HG02973 (cell line): ENCODE results near the gene CNPY1.

Source experiments
- ATAC-seq: cut with Tn5 transposase; IDR thresholded peaks from one replicate; pipeline ENCODE4 v1.9.1; 2021; ENCODE audit warnings: moderate library complexity; ENCODE audit not compliant: unreplicated experiment

Gene CNPY1

DNA sequence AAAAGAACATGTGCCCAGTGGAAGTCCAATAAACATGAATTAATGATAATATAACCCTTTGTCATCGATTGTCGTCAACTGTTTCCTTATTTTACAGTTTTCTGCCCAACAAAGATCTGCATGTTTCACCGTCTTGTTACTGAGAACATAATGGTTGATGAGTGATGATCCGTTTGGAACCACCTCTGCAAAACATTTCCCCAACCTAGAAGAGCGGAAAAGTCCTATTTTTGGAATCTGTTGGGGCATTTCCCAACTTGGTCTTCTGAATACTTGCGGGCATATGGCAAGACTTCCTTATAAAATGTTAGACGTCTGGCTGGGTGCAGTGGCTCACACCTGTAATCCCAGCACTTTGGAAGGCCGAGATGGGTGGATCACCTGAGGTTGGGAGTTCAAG lies 32.1 kb downstream of the CNPY1 start:
- no peak for ATAC-seq

DNA sequence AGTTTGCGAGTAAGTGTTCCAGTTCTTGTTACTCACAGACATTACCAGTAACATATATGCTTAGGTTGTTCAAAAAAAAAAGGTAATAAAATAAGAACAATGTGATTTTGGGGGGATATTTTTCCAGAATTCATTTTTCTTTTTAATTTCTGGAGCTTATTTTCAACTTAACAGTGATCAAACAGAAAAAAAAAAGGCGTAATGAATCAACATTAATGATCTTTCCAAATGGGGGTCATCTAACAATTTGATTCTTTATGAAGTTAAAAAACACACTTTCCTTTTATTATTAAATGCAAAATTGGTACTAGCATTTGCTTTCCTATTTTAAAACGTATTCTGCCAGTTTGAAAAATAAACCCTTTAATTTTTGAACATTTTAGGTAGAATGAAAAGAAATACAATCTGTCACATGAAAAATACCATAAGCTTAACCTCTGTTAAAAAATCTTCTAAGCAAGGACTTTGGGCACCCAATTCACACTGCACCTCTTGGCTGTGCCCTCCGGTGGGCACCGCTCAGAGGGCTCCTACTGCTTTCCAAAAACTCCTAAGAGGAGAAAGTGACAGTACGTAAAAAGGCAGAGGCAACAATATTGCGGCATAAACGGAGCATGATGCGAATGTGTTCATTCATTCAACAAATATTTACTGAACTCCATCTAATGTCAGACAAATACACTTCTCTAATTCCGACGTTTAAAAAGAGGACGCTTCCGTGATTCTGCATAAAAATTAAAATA lies 32.6 kb downstream of the CNPY1 start:
- no peak for ATAC-seq

DNA sequence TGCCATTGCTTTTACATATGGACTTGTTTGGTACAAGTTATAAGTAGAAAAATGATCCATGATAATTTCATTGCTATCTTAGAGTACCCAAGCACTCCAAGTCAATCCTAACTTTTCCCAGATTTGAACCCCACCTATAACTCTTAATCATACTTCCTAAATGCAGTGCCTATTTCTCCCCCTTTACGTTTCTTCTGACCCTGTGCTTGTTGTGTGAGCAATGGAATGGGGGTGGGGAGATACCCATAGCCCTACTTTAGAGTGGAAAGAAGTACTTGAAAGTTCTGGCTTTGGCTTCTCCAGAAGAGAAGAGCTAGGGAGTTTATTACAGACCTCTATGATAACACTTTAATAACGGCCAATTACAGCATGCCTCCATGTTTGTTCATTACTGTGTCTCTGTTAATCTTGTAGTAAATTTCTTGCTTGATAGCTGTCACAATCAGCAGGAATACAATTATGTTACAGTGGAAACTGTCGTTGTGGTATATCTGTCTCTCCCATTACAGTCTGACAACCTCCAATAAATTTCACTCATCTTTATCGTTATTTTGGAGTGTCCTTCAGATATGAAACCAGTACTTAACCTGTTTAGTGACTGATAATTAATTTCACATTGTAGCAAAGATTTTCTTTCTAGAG lies 34.0 kb downstream of the CNPY1 start:
- ATAC-seq = no peak

DNA sequence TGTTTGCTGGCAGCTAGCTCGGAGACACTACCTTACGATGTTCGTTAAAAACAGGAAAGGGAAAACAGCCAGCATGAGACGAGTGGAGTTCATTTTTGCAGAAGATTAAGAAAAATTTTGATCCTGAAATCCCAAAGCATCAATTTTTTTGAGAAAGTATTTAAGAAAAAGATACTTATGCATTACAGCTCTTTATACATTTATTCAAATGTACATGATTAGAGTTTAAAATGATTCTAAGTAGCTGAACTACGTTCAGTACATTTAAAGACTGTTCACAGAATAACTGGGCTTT lies 34.7 kb downstream of the CNPY1 start:
- no peak for ATAC-seq

DNA sequence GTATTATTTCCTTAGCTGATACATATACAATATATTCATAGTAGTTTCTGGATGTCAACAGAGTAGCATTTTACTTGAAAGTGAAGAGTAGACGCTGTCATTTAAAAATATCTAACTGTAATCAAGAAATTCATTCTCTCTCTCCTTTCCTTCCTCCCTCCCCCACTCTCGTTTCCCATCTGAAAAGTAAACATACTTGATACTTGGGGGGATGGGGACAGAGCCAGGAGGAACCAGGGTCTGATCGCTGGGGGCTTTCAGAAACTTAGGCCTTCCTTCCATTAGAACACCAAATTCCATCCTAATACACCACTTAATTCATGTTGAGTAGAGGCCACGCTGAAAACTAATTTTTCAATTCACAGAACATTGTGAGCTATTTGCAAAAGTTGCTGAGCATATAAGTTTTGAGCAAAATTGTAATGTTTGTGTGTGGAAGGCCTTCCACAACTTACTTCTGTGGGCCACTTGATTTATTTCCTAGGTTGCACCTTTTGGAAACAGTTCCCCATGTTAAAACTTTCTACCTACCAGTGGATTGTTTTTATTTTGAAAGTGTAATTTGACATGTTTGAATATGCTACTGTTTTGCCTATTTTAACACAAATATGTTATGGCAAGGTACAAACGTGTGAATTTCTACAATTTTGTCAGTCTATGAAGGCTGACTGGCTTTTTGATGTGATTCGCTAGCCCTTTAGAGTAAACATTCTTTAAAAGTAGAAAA lies 35.2 kb downstream of the CNPY1 start:
- no peak for ATAC-seq

DNA sequence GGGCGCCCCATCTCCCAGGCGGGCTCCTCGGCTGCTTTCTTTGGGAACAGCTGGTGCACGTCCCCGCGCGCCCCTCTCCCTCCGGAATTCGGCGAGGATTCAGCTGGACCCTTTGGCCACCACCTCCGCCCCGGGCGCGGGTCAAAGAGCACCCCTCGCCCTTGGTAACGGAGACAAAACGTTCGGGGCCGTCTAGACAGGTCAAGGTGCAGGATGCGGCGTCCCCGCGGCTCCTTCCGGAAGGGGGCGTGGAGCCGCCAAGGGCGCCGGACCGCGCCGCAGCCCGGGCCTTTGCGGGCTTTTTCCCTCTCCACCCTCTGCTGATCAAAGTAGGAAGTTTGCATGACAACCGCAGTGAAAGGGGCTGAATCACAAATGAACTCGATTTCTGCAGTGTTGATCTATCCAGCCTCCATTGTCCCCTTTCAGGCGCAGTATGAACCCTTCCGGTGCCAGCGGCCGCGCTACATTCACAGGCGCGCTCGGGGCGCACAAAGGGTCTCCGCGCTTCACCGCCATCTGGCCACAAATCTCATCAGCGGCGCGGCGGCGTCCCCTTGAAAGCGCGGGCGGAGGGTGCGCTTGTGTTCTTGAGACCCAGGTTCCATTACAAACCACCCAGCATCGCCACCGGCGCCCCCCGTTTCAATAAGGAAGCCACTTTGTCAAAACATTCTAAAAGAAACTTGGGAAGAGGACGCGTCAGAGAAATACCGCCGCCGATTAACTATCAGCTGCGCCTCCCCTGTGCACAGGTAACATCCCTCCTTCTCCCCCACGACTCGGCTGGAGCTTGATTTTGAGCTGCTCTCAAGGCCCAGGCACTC lies 36.4 kb downstream of the CNPY1 start:
- ATAC-seq = no peak

DNA sequence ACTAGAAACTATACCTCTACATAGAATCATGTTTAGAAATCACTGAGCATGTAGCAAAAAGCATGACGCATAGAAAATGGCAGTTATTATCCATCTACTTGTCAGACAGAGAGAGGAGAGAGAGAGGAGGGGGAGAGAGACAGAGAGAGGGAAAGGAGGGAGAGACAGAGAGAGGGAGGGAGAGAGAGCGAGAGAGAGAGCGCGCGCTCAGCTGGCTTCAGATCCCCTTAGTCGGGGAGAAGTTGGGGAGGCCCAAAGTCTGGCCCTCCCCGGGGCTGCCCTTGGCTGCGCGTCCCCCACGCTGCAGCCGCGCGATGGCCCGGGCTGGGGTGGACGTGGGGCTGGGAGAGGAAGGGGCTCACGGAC lies 37.0 kb downstream of the CNPY1 start:
- no peak for ATAC-seq

DNA sequence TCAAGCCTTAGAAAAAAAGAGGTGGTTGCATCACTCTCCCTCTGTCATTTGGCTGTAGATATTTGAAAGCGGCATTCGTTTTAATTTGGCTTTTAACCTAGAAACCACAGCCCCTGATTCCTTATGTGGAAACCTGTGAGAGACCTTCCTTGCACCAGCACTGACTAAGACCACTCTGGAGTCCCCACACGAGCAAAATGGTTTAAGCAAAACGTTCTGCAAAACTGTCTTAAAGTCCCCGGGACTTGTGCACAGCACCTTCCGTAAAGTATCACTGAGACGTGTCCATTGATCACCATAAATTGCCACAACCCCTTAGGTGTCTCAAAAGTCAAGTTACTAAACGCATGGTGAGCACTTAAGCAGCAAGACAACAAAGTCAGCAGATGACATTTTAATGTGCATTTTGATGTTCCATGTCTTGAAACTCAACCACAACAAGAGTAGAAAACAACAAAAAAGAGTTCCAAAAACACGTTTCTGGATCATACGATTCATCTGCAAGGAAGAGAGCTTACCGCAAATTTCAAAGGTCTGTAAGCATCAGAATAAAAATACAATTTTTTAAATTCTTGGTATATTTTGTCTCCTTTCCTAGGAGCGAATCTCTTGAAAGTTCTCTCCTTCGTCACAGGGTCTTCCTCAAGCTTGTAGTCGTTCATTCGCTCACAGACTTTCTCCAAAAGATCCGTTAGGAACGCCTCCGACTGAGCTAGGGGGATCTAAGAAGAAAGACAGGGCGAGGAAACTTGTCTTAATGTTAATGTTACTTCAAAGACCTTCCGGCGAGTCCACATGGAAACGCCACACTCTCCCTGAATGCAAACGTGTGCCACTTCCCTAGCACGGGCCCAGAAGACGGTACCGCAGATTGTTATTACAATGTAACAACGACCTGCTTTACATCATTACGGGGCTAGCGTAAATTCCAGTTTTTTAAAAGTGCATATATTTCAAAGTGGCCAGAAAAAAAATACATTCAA lies 37.7 kb downstream of the CNPY1 start:
- no peak for ATAC-seq

DNA sequence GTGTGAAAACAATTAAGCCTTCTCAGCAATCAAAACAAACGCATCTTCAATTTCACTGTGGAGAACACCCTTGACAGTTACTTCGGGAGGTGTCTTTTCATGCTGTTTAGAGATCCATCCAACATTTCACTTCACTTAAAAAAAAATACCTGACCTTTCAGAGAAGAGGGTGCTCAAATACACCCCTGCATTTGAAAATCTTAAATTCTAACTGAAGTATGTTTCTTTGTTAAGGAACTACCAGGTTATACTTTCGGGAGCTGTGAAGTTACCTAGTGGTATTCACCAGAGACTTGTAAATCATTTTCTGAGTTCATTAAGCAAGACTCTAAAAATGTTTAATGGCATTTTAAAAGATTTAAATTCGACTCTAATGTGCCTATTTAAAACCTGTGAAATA lies 38.8 kb downstream of the CNPY1 start:
- ATAC-seq = no peak

DNA sequence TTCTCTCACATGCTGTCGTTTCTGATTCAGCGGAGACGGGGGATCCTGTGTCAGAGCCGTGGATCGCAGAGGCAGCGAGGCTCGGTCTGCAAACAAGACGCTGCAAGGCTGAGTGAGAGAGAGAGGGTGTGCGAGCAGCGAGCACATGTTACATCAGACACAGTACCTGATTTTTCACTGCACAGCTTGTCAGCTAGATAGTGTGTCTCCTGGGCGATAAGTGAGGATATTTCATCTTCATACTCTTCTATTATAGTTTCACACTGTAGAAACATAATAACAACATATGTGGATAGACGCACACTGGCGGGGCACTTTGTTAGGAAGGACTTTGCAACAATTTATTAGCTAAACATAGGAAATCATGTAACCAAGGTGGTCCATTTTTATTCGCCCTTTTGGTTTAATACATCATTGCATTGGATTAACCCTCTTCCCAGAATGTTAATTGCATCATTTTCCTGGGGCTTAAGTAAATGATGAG lies 39.5 kb downstream of the CNPY1 start:
- ATAC-seq = no peak

DNA sequence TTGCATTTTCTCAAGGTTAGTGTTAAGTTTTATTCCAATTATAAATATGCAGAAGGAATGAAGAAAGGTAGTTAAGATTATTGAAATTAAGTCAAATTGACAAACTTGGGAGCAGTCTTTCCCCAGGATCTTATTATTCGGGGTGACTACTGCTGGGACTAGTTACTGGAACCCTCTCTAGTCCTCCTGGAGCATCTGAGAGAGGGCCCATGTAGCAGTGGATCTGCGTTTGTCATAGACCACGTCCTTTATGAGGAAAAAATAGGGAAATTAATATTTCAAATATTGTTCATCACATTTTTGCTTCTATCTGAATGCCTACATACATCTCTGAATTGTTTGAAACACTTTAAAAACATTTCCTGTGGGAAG lies 41.0 kb downstream of the CNPY1 start:
- no peak for ATAC-seq

DNA sequence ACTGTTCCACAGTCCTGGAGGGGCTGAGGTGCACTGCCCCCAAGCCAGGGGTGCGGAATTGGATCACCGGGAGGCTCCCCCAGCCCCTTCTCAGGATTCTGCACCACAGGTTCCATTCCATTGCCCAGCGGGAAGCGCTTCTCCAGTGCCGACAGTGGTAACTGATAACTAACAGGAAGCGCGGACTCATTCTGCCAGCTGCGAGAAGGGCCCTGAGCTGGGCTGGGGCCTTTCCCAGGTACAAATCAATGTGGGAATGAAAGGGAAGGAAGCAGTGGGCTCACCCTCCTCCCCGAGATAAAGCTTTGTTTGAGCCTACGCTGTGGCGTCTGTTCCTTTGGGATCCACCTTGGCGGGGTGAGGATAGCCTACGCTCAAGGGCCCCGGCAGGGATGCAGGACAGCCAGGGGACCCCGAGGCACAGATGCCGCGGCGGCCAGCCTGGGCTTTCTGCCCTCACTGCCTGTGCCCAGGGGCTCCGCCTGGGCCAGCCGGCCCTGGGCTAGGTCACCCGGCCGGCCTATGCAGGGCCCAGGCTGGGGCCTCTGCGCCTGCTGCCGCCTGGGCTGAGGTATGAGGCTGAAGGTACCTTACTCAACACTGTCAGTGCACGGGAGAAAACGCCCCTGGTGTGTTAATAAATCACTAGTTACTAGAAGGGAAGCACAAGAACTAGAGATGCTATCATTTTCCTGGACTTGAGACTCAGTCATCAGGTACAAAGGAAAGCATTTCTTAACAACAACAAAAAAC lies 49.0 kb downstream of the CNPY1 start:
- no peak for ATAC-seq

DNA sequence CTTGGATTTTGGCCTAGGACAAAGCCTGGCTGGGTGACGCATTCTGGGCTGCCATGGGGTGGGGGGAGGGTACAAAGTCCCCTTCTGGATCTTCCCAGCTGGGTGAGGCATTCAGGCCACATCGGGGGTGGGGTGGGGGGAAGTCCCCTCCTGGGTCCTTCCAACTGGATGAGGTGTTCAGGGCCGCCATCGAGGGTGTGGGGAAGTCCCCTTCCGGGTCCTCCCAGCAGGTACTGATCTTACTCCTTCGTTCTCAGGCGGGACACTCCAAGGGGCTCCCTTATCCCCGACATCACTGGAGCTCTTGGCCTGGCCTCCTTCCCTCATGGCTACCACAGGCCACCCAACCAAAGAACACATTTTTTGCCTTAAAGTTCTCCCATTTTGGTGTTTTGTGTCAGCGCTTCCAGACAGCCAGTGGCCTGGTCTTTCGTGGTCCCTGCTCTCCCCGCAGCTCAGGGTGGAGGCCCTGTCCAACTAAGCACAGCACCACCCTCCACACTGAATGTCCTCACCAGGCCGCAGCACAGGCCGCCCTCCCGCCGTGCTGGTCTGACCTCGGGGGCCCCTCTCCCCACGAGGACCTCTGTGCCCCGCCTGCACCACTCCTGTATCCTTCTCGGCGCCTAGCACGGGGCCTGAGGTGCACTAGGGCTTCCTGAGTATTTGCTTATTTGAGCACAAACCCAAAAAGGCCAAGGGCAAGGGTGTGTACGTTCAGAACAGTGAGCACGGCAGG lies 49.9 kb downstream of the CNPY1 start:
- no peak for ATAC-seq

DNA sequence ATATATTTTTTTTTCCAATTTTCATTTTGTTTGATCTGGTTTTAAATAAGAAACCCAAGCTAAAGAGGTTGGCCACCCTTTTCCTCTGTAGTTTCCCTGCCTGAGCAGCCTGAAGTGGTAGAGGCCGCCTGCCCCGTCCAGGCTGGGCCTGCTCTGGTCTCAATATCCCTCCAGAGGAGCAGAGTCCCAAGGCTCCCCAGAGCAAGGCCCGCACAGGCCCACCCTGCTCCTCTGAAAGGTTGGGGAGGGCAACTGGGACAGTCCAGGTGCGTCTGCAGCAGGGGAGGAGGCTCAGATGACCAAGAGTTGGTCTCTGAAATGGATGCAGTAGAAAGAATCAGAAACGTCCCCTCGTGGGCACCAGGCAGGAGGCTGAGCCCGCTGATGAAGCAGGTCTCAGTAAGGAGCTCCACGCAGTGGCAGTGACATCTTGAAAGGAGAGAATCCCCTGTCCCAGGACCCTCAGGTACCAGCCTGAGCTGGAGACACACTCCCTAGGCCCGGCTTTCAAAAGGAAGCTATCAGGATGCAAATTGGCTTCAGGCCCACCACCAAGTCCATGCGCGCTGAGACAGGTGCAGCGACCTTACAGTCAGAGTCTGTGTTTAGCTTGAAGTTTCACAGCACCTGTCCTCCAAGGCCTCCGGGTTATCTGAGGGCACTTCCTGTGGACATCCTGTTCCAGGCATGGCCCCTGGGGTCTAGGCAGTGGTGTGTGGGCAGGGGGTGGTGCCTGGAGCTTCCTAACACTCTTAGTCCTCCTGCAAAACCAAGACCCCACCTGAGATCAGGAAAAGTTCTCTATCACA lies 50.7 kb downstream of the CNPY1 start:
- no peak for ATAC-seq

DNA sequence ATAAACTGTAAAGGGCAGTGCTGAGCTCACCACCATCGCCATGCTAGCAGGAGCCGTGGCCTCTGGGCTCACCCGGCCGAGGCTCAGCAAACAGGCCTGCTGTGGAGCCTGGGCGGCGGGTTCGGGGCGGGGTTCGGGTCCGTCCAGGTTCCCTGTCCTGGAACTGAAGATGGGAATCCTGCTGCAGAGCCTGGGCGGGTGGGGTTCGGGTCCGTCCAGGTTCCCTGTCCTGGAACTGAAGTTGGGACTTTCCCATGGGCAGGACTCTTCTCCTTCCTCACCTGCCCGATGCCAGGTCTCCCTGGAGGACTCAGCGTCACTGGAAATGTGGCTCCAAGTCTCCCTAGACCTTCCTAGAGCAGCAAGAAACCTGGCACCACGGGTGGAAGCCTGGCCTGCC lies 51.8 kb downstream of the CNPY1 start:
- no peak for ATAC-seq

DNA sequence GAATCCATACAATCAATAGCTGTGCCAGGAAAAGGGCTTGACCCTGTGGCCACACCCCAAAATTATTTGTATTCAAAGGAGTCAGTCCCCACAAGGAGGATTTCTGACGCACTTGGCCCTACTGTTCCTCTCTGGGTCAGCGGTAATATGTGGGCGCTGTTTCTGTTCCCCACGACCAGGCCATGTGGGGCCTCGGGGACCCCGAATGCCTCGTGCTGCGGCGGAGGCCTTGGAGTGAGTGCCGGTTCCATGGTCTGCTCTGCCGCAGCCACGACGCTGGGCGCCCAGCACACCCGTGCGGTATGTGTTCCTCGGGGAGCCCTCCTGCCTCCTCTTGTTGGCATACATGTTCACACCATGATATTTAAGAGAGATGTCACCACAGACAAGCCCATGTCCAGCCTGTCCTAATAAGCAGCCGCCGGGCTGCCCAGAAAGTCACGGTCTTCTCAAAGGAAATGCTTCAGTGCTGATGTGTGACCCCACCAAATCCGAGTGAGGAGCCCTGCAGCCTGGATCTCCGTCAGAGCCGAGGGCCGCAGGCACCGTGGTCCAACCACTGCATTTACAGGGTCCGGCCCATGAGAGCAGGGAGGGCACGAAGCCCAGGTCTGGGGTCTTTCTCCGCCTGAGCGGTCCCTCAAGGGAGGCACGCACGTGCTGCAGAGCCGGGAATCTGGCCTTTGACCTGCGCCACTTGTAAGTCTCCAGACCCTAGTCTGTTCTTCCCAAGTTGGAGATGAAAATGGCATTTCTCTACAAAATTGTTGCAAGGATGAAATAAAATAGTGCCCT lies 52.4 kb downstream of the CNPY1 start:
- no peak for ATAC-seq

DNA sequence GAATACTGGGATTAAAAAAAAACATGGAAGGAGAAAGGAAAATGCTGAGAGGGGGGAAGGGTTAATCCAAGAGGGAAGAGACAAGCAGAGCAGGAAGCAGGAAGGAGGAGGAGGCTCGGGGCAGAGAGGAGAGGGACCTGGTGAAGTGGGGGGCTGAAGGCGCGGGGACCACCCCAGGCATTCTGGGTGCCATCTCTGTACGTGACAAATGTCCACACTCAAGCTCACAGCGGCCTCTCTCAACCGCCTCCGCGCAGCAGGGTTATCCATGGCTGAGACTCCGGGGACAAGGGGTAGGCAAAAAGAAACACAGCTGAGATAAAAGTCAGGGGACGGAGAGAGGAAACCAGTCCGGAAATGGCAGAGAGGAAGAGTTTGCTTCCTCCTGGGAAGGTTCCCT lies 54.5 kb downstream of the CNPY1 start:
- no peak for ATAC-seq
